ENCODE results near the gene FBRSL1.

Gene FBRSL1

DNA sequence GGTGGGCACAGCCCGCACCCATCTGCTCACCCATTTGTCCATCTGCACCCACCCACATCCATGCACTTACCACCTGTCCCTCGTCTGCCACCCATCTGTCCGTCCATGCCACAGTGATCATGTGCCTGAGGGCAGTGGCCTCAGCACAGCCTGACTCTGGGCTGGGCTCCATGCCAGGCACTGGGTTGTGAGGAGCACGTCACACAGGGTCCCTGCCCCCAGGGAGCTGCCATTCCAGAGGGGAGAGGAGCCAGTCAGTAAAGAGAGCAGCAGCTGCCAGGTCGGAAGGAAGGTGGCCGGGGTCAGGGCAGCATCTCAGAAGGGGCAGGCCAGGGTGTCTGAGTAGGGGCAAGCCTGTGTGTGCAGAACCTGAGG is 43.6 kb downstream of the FBRSL1 start:
- TF ChIP-seq, protein P1, sequence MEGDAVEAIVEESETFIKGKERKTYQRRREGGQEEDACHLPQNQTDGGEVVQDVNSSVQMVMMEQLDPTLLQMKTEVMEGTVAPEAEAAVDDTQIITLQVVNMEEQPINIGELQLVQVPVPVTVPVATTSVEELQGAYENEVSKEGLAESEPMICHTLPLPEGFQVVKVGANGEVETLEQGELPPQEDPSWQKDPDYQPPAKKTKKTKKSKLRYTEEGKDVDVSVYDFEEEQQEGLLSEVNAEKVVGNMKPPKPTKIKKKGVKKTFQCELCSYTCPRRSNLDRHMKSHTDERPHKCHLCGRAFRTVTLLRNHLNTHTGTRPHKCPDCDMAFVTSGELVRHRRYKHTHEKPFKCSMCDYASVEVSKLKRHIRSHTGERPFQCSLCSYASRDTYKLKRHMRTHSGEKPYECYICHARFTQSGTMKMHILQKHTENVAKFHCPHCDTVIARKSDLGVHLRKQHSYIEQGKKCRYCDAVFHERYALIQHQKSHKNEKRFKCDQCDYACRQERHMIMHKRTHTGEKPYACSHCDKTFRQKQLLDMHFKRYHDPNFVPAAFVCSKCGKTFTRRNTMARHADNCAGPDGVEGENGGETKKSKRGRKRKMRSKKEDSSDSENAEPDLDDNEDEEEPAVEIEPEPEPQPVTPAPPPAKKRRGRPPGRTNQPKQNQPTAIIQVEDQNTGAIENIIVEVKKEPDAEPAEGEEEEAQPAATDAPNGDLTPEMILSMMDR (IDR thresholded peaks at IDR 0.05; ENCODE audit: low read depth, low read length) = no peak
- H3K4me3 ChIP-seq (ENCODE audit: low read depth, low read length) = no peak overlapping the region

DNA sequence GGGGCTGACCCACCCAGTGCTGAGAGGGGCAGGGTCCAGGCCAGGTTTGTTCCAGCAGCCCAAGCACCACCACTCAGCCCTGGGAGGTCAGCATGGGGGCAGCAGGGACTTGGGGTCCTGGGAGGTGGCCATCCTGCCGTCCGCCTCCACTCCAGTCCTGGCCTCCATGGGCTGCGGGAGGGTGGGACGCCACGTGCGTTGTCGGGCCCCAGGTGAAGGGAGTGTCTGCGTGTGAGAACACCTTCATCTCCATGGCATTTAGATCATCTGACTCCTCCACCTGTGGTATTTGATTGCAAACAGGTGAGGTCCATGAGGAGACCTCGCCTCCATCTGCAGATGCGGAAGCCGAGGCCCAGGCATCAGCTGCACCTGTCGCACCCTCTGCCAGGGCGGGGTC is 44.1 kb downstream of the FBRSL1 start:
- TF ChIP-seq, protein P1 (IDR thresholded peaks at IDR 0.05; ENCODE audit: low read depth, low read length) = no peak
- H3K4me3 ChIP-seq (ENCODE audit: low read depth, low read length) = no peak overlapping the region

DNA sequence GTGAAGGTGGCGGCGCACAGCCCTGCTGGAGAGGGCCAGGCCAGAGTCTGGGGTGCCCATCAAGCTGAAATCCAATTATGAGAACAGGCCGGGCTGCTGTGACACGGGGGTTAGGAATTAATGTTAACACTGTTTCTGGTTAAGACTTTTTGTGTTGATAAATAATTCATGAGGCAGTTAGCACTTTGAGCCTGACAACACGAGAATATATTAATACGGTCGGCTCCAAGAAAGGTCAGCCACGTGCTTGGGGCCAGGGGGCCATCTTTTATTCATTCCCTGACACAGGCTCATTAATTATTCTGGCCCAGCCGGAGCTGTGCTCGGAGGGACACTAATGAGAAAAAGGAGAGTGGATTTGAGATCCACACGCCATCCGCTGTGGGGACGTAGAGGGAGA is 45.1 kb downstream of the FBRSL1 start:
- TF ChIP-seq, protein P1 (IDR thresholded peaks at IDR 0.05; ENCODE audit: low read depth, low read length) = no peak
- H3K4me3 ChIP-seq (ENCODE audit: low read depth, low read length) = no peak overlapping the region

DNA sequence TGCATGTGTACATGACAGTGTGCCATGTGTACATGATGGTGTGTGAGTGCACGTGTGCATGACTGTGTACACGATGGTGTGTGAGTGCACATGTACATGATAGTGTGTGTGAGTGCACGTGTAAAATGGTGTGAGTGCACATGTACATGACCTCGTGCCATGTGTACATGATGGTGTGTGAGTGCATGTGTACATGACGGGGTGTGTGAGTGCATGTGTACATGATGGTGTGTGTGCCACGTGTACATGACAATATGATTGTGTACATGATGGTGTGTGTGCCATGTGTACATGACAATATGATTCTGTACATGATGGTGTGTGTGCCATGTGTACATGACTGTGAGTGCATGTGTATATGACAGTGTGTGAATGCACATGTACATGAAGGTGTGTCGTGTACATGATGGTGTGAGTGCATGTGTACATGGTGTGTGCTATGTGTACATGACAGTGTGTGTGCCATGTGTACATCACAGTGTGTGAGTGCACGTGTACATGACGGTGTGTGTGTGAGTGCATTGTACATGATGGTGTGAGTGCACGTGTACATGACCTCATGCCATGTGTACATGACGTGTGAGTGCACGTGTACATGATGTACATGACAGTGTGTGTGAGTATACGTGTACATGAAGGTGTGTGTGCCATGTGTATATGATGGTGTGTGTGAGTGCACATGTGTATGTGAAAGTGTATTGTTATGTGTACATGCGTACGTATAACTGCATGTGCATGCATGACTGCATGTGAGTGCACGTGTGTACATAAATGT is 46.3 kb downstream of the FBRSL1 start:
- H3K4me3 ChIP-seq (ENCODE audit: low read depth, low read length) = no peak overlapping the region
- TF ChIP-seq, protein P1 (IDR thresholded peaks at IDR 0.05; ENCODE audit: low read depth, low read length) = no peak

DNA sequence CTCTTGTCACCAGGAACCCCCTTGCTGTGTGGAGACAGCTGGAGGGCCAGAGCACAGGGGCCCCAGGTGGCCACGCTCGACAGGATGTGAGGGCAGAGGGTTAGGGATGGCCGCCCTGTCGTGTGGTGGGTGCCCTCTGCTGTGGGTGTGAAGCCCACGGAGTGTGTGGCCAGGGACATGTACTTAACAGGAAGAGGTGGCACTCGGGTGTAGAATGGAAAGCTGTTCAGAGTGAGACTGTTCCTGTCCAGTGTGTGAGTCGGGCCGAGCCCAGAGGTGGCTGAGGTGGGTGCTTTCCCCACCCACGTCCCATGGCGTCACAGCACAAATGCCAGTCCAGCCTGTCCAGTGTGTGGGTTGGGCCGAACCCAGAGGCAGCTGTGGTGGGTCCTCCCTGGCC is 47.1 kb downstream of the FBRSL1 start:
- H3K4me3 ChIP-seq (ENCODE audit: low read depth, low read length) = no peak overlapping the region
- TF ChIP-seq, protein P1 (IDR thresholded peaks at IDR 0.05; ENCODE audit: low read depth, low read length) = no peak

DNA sequence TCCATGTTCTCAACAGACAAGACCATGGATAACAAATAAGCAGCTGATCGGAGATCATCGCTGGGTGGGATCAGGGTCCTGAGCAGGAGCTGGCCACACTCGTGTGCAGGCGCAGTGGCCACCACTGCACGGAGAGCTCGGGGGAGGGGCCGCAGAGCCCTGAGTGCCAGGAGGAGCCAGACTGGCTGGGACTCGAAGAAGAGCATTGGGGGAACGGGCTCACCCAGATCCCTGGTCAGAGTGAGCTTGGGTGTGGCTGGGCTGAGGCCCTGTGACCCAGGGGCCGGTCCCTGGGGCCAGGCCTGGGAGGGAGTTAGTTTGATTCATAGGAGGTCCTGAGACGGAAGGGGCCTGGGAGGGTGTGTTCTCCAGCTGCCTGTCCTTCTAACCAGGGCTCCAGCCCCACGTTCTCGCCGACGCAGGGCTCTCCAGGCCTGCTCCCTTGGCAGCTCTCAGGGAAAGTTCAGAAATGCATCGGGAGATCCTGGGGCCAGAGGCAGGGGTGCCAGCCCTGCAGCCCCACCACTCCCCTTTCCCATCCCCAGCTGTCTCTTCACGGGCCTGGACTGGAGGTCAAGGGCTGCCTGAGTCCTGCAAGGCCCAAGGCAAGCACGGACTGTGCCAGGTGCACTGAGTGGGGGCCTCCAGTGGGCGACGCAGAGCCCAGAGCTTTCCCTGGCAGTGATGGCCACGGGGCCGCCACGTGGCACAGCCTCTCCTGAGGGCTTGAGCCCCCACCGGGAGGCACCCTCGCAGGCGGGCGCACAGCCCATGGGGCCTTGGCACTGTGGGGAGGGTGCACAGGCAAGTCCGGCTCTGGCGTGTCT is 48.1 kb downstream of the FBRSL1 start:
- TF ChIP-seq, protein P1 (IDR thresholded peaks at IDR 0.05; ENCODE audit: low read depth, low read length) = no peak
- no peak overlapping the region for H3K4me3 ChIP-seq (ENCODE audit: low read depth, low read length)

DNA sequence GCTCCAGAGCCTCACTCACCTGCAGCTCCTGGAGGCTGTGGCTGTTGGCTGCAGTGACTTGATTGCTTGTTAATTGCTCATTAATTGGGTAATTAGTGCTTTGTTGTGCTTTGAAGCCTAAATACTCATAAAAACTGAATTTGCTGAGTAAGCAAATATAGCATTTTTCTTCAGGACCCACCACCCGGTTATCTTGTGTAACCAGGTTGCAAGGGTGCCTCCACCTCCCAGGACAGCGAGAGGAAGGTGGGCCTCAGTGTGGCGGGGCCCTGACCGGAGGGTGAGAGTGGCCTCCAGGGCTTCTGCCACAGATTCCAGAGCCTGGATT is 48.7 kb downstream of the FBRSL1 start:
- no peak overlapping the region for H3K4me3 ChIP-seq (ENCODE audit: low read depth, low read length)
- TF ChIP-seq, protein P1 (IDR thresholded peaks at IDR 0.05; ENCODE audit: low read depth, low read length) = no peak

Data from WI38 (cell line).